SU-DHL-6 (cell line): ENCODE measurements around the gene AVPR2.

Source experiments
- H2AFZ ChIP-seq: fragments of 200-600 bp; sonication (generic); 2 replicates; pipeline ENCODE4 v1.6.1; 2014; ENCODE audit warnings: low read depth, mild to moderate bottlenecking, moderate library complexity, mixed read lengths, antibody characterized with exemption, low read length; ENCODE audit not compliant: severe bottlenecking
- H3F3A ChIP-seq: fragments of 200-600 bp; shearing (Covaris generic); 2 replicates; pipeline ENCODE4 v1.6.0; 2016; ENCODE audit warnings: antibody characterized with exemption, mild to moderate bottlenecking; ENCODE audit not compliant: insufficient read depth
- H3K27ac ChIP-seq: fragments of 200-600 bp; sonication (generic); 2 replicates; pipeline ENCODE4 v1.5.1; 2016; ENCODE audit warnings: low read depth, mild to moderate bottlenecking, low read length, moderate library complexity, mixed read lengths
- H3K27me3 ChIP-seq: fragments of 200-600 bp; sonication (generic), shearing (Covaris generic); 2 replicates; pipeline ENCODE4 v1.6.0; 2014; ENCODE audit warnings: mild to moderate bottlenecking, low read length
- H3K36me3 ChIP-seq: fragments of 200-600 bp; sonication (generic); 2 replicates; pipeline ENCODE4 v1.6.1; 2014; ENCODE audit warnings: mild to moderate bottlenecking, low read length, mixed read lengths
- H3K4me2 ChIP-seq: fragments of 300-600, 200-600 bp; shearing (Covaris generic), sonication (generic); 2 replicates; pipeline ENCODE4 v1.6.0; 2014; ENCODE audit warnings: low read length, low read depth, mild to moderate bottlenecking; ENCODE audit not compliant: poor library complexity, severe bottlenecking
- H3K4me3 ChIP-seq: fragments of 200-600 bp; sonication (generic); 2 replicates; pipeline ENCODE4 v1.5.1; 2014; ENCODE audit warnings: antibody characterized with exemption, low read length, mild to moderate bottlenecking, mixed read lengths; ENCODE audit not compliant: insufficient read depth, poor library complexity, severe bottlenecking
- H3K79me2 ChIP-seq: fragments of 200-600 bp; sonication (generic); 2 replicates; pipeline ENCODE4 v1.6.1; 2014; ENCODE audit warnings: mild to moderate bottlenecking, low read length, moderate library complexity; ENCODE audit not compliant: insufficient read depth
- H3K9ac ChIP-seq: fragments of 200-600 bp; sonication (generic); 2 replicates; pipeline ENCODE4 v1.7.0; 2014; ENCODE audit warnings: mild to moderate bottlenecking, low read length
- H3K9me2 ChIP-seq: fragments of 200-600 bp; sonication (generic); replicated peaks from 2 replicates; pipeline ENCODE4 v1.6.1; 2014; ENCODE audit warnings: low read length; ENCODE audit not compliant: insufficient read depth
- H3K9me3 ChIP-seq: fragments of 200-600 bp; sonication (generic); 2 replicates; pipeline ENCODE4 v1.6.1; 2014; ENCODE audit warnings: low read length, mixed read lengths; ENCODE audit not compliant: insufficient read depth
- H4K20me1 ChIP-seq: fragments of 200-600 bp; sonication (generic); 2 replicates; pipeline ENCODE4 v1.6.1; 2014; ENCODE audit warnings: low read depth, mild to moderate bottlenecking, antibody characterized with exemption, low read length, moderate library complexity, mixed read lengths
- CTCF ChIP-seq: fragments of 200-600 bp; sonication (generic); IDR thresholded peaks from one replicate; pipeline ENCODE4 v1.5.1; 2017; ENCODE audit warnings: antibody characterized with exemption, mild to moderate bottlenecking, low read length, moderate library complexity; ENCODE audit not compliant: insufficient read depth, poor library complexity, severe bottlenecking
- EZH2phosphoT487 ChIP-seq: fragments of 200-600 bp; sonication (generic), shearing (Covaris generic); conservative IDR thresholded peaks from 2 replicates; pipeline ENCODE4 v1.6.1; 2018; ENCODE audit warnings: mild to moderate bottlenecking, antibody characterized with exemption, low read length, moderate library complexity, mixed read lengths

The AVPR2 gene

GRCh38 chrX:153955228-153955732 lies 50.8 kb downstream of the AVPR2 start:
- Histone ChIP-seq H3K4me2 (no peak overlapping the region), H2AFZ (no peak overlapping the region), H4K20me1 (no peaks in the 10 kb centered on the region), H3K4me3 (no peak overlapping the region), H3K9me3 (no peaks in the 10 kb centered on the region), H3F3A (no peaks in the 10 kb centered on the region), H3K36me3 (peaks cover 6% of the 10 kb centered on the region; the same call in 1 of the 2 replicates), H3K9me2 (no peaks in the 10 kb centered on the region), H3K9ac (no peak overlapping the region), H3K27me3 (no peaks in the 10 kb centered on the region), H3K27ac (no peak overlapping the region), H3K79me2 (no peaks in the 10 kb centered on the region)
- TF ChIP-seq EZH2phosphoT487 (no peak), CTCF (no peak)

- Histone ChIP-seq H3K4me2 (no peak overlapping the region), H3K9me3 (no peaks in the 10 kb centered on the region), H3K4me3 (no peak overlapping the region), H3K27me3 (no peaks in the 10 kb centered on the region), H4K20me1 (no peaks in the 10 kb centered on the region), H3K27ac (no peak overlapping the region), H3K9me2 (no peaks in the 10 kb centered on the region), H3K36me3 (peaks cover 6% of the 10 kb centered on the region; the same call in 1 of the 2 replicates), H2AFZ (no peak overlapping the region), H3K9ac (no peak overlapping the region), H3K79me2 (no peaks in the 10 kb centered on the region), H3F3A (no peaks in the 10 kb centered on the region)
- no peak for TF ChIP-seq CTCF
- TF ChIP-seq EZH2phosphoT487, result no peak
These were observed 51.8 kb downstream of the AVPR2 start for GRCh38 chrX:153956044-153956907.
